SK-N-SH (cell line): ENCODE data around the gene MRPL53. TPM values are rescaled to one million over a fixed set of nuclear protein-coding genes. Genes with fewer than 3 reads are reported as not detected.
A peak's percentile ranks its signal among the peaks of the same experiment; 100 is the strongest.

ENCODE experiments used
- CTCF ChIA-PET: fragments of 300-600, 350-600 bp; formaldehyde crosslinking; extraction: SDS; loops from one replicate; lab custom pipeline; 2021; lab: Yijun Ruan, JAX
- POLR2A ChIA-PET: fragments of 350-600 bp; sonication (Branson Sonifier 250); formaldehyde crosslinking; extraction: SDS; loops from one replicate; lab custom pipeline; 2020; ENCODE audit warnings: antibody characterized with exemption, inconsistent platforms; lab: Yijun Ruan, JAX
- DNase-seq: peaks from one replicate; pipeline ENCODE4 v3.0.0; 2012
- H2AFZ ChIP-seq: fragments of 200-600 bp; sonication (generic); 2 replicates; pipeline ENCODE4 v1.8.1; 2016; ENCODE audit warnings: antibody characterized with exemption, mild to moderate bottlenecking, low read depth
- H3F3A ChIP-seq: fragments of 200-600 bp; sonication (generic); replicated peaks from 2 replicates; pipeline ENCODE3; 2016; ENCODE audit warnings: antibody characterized with exemption, mild to moderate bottlenecking; ENCODE audit not compliant: insufficient read depth
- H3K27ac ChIP-seq, 2 experiments: fragments of 200-500 bp in 1 of 2; fragments of 200-600 bp in 1 of 2; sonication (Bioruptor generic) in 1 of 2; sonication (generic), shearing (Covaris generic) in 1 of 2; 2 replicates each; pipeline versions ENCODE4 v1.5.1 to v1.6.1; 2014 to 2016; ENCODE audit warnings: low read depth in 2 of 2, inconsistent platforms in 1 of 2, low read length in 1 of 2, mild to moderate bottlenecking in 1 of 2, mixed read lengths in 1 of 2
- H3K27me3 ChIP-seq: fragments of 200-600 bp; sonication (generic), shearing (Covaris generic); 2 replicates; pipeline ENCODE4 v1.6.1; 2016; ENCODE audit warnings: mixed run types; ENCODE audit not compliant: insufficient read depth
- H3K36me3 ChIP-seq, 2 experiments: fragments of 200-500 bp in 1 of 2; fragments of 200-600 bp in 1 of 2; sonication (Bioruptor generic) in 1 of 2; sonication (generic) in 1 of 2; replicated peaks in 1 of 2; 2 replicates each; pipeline versions ENCODE3 to v1.5.1; 2014 to 2016; ENCODE audit warnings: low read length in 1 of 2, mild to moderate bottlenecking in 1 of 2; ENCODE audit not compliant: insufficient read depth in 2 of 2, control insufficient read depth in 1 of 2
- H3K4me1 ChIP-seq, 2 experiments: fragments of 200-500 bp in 1 of 2; fragments of 200-600 bp in 1 of 2; sonication (Bioruptor generic) in 1 of 2; sonication (generic), shearing (Covaris generic) in 1 of 2; 2 replicates each; pipeline versions ENCODE4 v1.5.1 to v1.6.1; 2014 to 2016; ENCODE audit warnings: low read depth in 1 of 2, low read length in 1 of 2, mixed run types in 1 of 2; ENCODE audit not compliant: insufficient read depth in 2 of 2, control insufficient read depth in 1 of 2
- H3K4me2 ChIP-seq: fragments of 200-600 bp; sonication (generic), shearing (Covaris generic); 2 replicates; pipeline ENCODE4 v1.6.1; 2017; ENCODE audit warnings: mixed run types
- H3K4me3 ChIP-seq, 2 experiments: fragments of 200-500 bp in 1 of 2; fragments of 200-600 bp in 1 of 2; sonication (Bioruptor generic) in 1 of 2; sonication (generic), shearing (Covaris generic) in 1 of 2; 2 replicates each; pipeline versions ENCODE4 v1.5.1 to v1.8.1; 2014 to 2016; ENCODE audit warnings: low read depth in 2 of 2, inconsistent platforms in 1 of 2, low read length in 1 of 2, mild to moderate bottlenecking in 1 of 2, mixed read lengths in 1 of 2, moderate library complexity in 1 of 2
- H3K79me2 ChIP-seq: fragments of 200-600 bp; sonication (generic); 2 replicates; pipeline ENCODE4 v1.8.1; 2017; ENCODE audit warnings: mild to moderate bottlenecking; ENCODE audit not compliant: insufficient read depth
- H3K9ac ChIP-seq: fragments of 200-600 bp; sonication (generic); 2 replicates; pipeline ENCODE4 v1.6.1; 2017; ENCODE audit warnings: mixed run types
- H3K9me2 ChIP-seq: fragments of 200-600 bp; sonication (generic); 2 replicates; pipeline ENCODE4 v1.6.1; 2017; ENCODE audit warnings: mixed run types
- H3K9me3 ChIP-seq: fragments of 200-600 bp; sonication (generic); 2 replicates; pipeline ENCODE4 v1.6.1; 2017; ENCODE audit warnings: mixed run types, mild to moderate bottlenecking, moderate library complexity
- H4K20me1 ChIP-seq: fragments of 200-600 bp; sonication (generic); 2 replicates; pipeline ENCODE4 v1.6.1; 2017; ENCODE audit warnings: mild to moderate bottlenecking, mixed run types; ENCODE audit not compliant: insufficient read depth
- CHD2 ChIP-seq: fragments of 150-350 bp; IDR thresholded peaks from 2 replicates; pipeline ENCODE4 v1.6.1; 2018; ENCODE audit warnings: low read length; ENCODE audit not compliant: partially characterized antibody
- ELF1 ChIP-seq: IDR thresholded peaks from 2 replicates; pipeline ENCODE4 v1.4.0; 2012
- EP300 ChIP-seq, 2 experiments: IDR thresholded peaks; 2 replicates each; pipeline versions ENCODE4 v1.4.0 to v1.6.1; 2012; ENCODE audit warnings: borderline replicate concordance in 1 of 2, low read depth in 1 of 2, low read length in 1 of 2
- FOSL2 ChIP-seq: IDR thresholded peaks from 2 replicates; pipeline ENCODE4 v1.4.0; 2012; ENCODE audit warnings: low read depth, mild to moderate bottlenecking, moderate library complexity, borderline replicate concordance
- FOXM1 ChIP-seq: IDR thresholded peaks from 2 replicates; pipeline ENCODE4 v1.4.0; 2012; ENCODE audit warnings: low read depth, mild to moderate bottlenecking
- GATA2 ChIP-seq: sonication (generic); formaldehyde crosslinking; IDR thresholded peaks from 2 replicates; pipeline ENCODE4 v1.5.0; 2020; ENCODE audit warnings: mild to moderate bottlenecking, missing genetic modification reagents
- MXI1 ChIP-seq: IDR thresholded peaks from 2 replicates; pipeline ENCODE4 v1.6.1; 2012; ENCODE audit warnings: mild to moderate bottlenecking, low read depth, low read length, improper control_type of control experiment
- NRF1 ChIP-seq: IDR thresholded peaks from 2 replicates; pipeline ENCODE4 v1.6.1; 2012; ENCODE audit warnings: low read depth, mild to moderate bottlenecking, low read length
- RXRA ChIP-seq: IDR thresholded peaks from 2 replicates; pipeline ENCODE4 v1.4.0; 2012; ENCODE audit warnings: low read depth, mild to moderate bottlenecking, borderline replicate concordance
- TEAD4 ChIP-seq: IDR thresholded peaks from 2 replicates; pipeline ENCODE4 v1.4.0; 2012; ENCODE audit warnings: mild to moderate bottlenecking, borderline replicate concordance; ENCODE audit not compliant: insufficient read depth
- ZBTB33 ChIP-seq: IDR thresholded peaks from 2 replicates; pipeline ENCODE4 v1.4.0; 2012; ENCODE audit warnings: low read depth, borderline replicate concordance
- WGBS: methylation state at CpG from one replicate; pipeline ENCODE4 v1.1.6; 2017; ENCODE audit warnings: low lambda C conversion rate; 5-methylcytosine and 5-hydroxymethylcytosine counted together
- polyA plus RNA-seq, 3 experiments: library from polyadenylated mRNA; depleted of rRNA; stranded (reverse); fragments of >200 nt; gene quantifications; 2 replicates each; pipeline ENCODE4 v1.2.3, GENCODE V29; 2012
- TF ChIP-seq, protein P1 (sequence below): IDR thresholded peaks from 2 replicates; pipeline ENCODE4 v1.6.1; 2012; ENCODE audit warnings: mild to moderate bottlenecking, low read depth, low read length, moderate library complexity

Gene MRPL53
- polyA plus RNA-seq, 1 of the 3 experiments (the other 2 are of a cell fraction) = 95.0 TPM

- TF ChIP-seq, protein P1, sequence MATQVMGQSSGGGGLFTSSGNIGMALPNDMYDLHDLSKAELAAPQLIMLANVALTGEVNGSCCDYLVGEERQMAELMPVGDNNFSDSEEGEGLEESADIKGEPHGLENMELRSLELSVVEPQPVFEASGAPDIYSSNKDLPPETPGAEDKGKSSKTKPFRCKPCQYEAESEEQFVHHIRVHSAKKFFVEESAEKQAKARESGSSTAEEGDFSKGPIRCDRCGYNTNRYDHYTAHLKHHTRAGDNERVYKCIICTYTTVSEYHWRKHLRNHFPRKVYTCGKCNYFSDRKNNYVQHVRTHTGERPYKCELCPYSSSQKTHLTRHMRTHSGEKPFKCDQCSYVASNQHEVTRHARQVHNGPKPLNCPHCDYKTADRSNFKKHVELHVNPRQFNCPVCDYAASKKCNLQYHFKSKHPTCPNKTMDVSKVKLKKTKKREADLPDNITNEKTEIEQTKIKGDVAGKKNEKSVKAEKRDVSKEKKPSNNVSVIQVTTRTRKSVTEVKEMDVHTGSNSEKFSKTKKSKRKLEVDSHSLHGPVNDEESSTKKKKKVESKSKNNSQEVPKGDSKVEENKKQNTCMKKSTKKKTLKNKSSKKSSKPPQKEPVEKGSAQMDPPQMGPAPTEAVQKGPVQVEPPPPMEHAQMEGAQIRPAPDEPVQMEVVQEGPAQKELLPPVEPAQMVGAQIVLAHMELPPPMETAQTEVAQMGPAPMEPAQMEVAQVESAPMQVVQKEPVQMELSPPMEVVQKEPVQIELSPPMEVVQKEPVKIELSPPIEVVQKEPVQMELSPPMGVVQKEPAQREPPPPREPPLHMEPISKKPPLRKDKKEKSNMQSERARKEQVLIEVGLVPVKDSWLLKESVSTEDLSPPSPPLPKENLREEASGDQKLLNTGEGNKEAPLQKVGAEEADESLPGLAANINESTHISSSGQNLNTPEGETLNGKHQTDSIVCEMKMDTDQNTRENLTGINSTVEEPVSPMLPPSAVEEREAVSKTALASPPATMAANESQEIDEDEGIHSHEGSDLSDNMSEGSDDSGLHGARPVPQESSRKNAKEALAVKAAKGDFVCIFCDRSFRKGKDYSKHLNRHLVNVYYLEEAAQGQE = peak; percentile 52; the same call in 1 of the 2 replicates
- no peak for TF ChIP-seq FOXM1
- no peak for TF ChIP-seq NRF1
- peak; percentile 78 for TF ChIP-seq ZBTB33
- TF ChIP-seq FOSL2 = no peak
- TF ChIP-seq CHD2 = peak; percentile 89
- peak; percentile 84 for TF ChIP-seq ELF1
- no peak for TF ChIP-seq EP300 (IDR thresholded peaks at IDR 0.05; ENCODE audit: borderline replicate concordance in 1 of 2, low read depth in 1 of 2, low read length in 1 of 2)
- TF ChIP-seq TEAD4 = no peak
- TF ChIP-seq RXRA = no peak
- TF ChIP-seq MXI1 = peak; percentile 79
These were observed 10.6 kb upstream of the MRPL53 start, which contains the start of the genes CCDC142 and TTC31 (continued) for GRCh38 chr2:74482801-74483674.

DNA sequence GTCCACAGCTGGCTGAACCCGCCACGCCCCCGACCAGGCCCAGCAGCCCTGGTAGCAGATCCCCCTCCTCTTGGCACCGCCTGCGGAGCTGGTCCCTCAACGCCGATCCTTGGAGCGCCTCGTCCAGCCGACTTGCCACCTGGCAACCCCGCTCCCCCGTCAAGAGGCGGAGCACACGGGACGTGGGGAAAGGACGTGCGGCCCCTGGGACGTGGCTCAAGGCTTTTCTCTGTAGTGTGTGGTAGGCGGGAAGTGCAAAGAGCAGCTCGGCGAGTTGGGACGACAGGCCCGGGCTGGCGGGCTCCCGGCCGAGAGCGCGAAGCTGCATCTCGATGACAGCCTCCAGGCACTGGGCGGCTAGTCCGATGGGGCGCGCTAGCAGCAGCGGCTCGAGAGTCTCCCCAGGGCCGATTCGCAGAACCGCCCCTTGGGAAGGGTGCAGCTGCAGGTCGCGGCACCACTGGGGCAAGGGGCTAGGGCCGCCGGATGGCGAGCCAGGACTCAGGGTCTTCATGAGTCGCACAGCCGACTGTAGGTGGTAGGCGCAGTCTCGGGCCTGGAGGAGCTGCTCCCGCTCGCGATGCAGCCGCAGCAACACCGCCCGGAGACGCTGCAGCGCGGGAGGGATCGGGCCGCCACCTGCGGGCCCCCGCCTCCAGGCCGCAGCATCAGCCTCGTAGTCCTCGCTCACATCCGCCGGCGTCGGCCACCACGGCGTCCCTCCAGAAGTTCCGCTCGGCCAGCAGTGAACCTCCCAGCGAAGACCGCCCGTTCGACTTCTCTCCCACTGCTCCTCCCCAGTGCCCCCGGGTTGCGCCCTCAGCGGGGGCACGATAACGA lies 9.7 kb upstream of the MRPL53 start:
- TF ChIP-seq MXI1 = peak; percentile 28; the same call in 1 of the 2 replicates
- no peak for TF ChIP-seq GATA2 (CRISPR knock-in tag)
- H3K4me2 ChIP-seq = peak overlapping the region; percentile 86
- H3K36me3 ChIP-seq = peaks cover 11 to 20% of the 10 kb centered on the region in 2 experiments
- H3K27me3 ChIP-seq = no peaks in the 10 kb centered on the region
- no peaks in the 10 kb centered on the region for H3K9me3 ChIP-seq
- H3K4me1 ChIP-seq = peaks cover 13 to 16% of the 10 kb centered on the region in 2 experiments; a peak in 3 of 4 replicates
- ChIA-PET CTCF (interaction anchor here (0.6 to 7.5 kb wide), 27 partner anchors 10 to 147 kb away, joined by 3 to 116 read pairs (median 7); partner anchors contain the start of genes AUP1, DQX1, HTRA2 and LBX2), POLR2A (interaction anchor here (0.6 to 3.5 kb wide), 16 partner anchors 9 to 107 kb away, joined by 3 to 24 read pairs (median 8); partner anchors contain the start of genes AUP1, C2orf81, HTRA2 and INO80B)
- peak; percentile 75 for DNase-seq
- peak overlapping the region; percentile 79 for H3K9ac ChIP-seq
- H3K9me2 ChIP-seq = no peaks in the 10 kb centered on the region
- peak overlapping the region; percentile 86; the same call in 1 of the 2 replicates for H2AFZ ChIP-seq
- peak overlapping the region; percentile 79 to 91 for H3K27ac ChIP-seq
- H3K4me3 ChIP-seq = peak overlapping the region; percentile 70 to 97
- H3F3A ChIP-seq = peaks cover 3% of the 10 kb centered on the region
- H4K20me1 ChIP-seq = no peaks in the 10 kb centered on the region
- WGBS = 4% methylated on average over 26 of the region's 80 CpGs
- peaks cover 76% of the 10 kb centered on the region for H3K79me2 ChIP-seq
